ENCODE data around the gene FFAR1. TPM values are rescaled to one million over a fixed set of nuclear protein-coding genes. Genes with fewer than 3 reads are reported as not detected.

The FFAR1 gene
- total and polyA plus RNA-seq, 2 of the 8 experiments (the other 6 are each of a cell fraction or from before 2014, with no cell fraction given): not detected

DNA sequence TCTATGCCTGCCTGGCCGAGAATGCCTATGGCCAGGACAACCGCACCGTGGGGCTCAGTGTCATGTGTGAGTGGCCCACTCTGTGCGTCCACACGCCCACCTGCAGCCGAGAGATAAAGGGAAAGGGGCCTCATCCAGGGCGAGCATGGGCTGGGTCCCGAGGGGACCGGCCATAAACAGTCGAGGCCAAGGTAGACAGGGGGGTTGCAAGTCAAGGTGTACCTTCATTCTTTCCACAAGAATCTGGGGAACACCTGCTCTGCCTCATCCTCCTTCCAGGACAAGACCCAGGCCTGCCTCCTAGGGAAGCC lies 47.4 kb upstream of the FFAR1 start:
- H3K4me2 ChIP-seq (ENCODE audit: insufficient read depth in 1 of 2, low read depth in 2 of 2, low read length in 2 of 2): no peak overlapping the region
- peaks cover 0 to 7% (median 3%) of the 10 kb centered on the region in 4 experiments; a peak in 6 of 7 replicates for H3K4me1 ChIP-seq (replicated peaks in 1 of 4; ENCODE audit: control insufficient read depth in 3 of 4, insufficient read depth in 4 of 4, low read length in 3 of 4)
- no peak overlapping the region for H3K56ac ChIP-seq (replicated peaks; ENCODE audit: insufficient read length, low read depth, low read length)
- H2AFZ ChIP-seq (ENCODE audit: low read length): no peak overlapping the region
- no peaks in the 10 kb centered on the region; a peak in 1 of 4 replicates for H3K9me3 ChIP-seq (ENCODE audit: insufficient read depth in 2 of 2, low read depth in 1 of 2, low read length in 1 of 2)
- DNase-seq (ENCODE audit: low read depth in 1 of 2, low spot score in 2 of 2) (no peak), FAIRE-seq (no peak)
- H3K27me3 ChIP-seq (replicated peaks in 1 of 4; ENCODE audit: control insufficient read depth in 3 of 4, extremely low read depth in 1 of 4, insufficient read depth in 3 of 4, low read length in 3 of 4): peaks cover 0 to 12% (median 2%) of the 10 kb centered on the region in 4 experiments; a peak in 1 of 7 replicates
- no peak overlapping the region for H2BK15ac ChIP-seq (ENCODE audit: low read length)
- no peak overlapping the region for H2BK5ac ChIP-seq (ENCODE audit: low read depth, low read length)
- no peak overlapping the region for H3K4ac ChIP-seq (replicated peaks; ENCODE audit: insufficient read length, low read depth, low read length)
- H4K5ac ChIP-seq (ENCODE audit: insufficient read length, low read depth, low read length): no peak overlapping the region
- no peaks in the 10 kb centered on the region for H3K79me2 ChIP-seq (ENCODE audit: control insufficient read depth in 1 of 2, insufficient read depth in 2 of 2, low read length in 2 of 2)
- no peak for TF ChIP-seq RAD21 (IDR thresholded peaks at IDR 0.05 in 1 of 2, conservative IDR thresholded peaks at IDR 0.05 in 1 of 2; ENCODE audit: low read depth in 2 of 2, low read length in 2 of 2)
- no peak for TF ChIP-seq JUND (IDR thresholded peaks at IDR 0.05; ENCODE audit: low read length)
- TF ChIP-seq, protein P1, sequence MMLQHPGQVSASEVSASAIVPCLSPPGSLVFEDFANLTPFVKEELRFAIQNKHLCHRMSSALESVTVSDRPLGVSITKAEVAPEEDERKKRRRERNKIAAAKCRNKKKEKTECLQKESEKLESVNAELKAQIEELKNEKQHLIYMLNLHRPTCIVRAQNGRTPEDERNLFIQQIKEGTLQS (IDR thresholded peaks at IDR 0.05; ENCODE audit: insufficient read depth, low read depth, low read length): no peak
- no peak for TF ChIP-seq SUZ12 (IDR thresholded peaks at IDR 0.05; ENCODE audit: low read length)
- TF ChIP-seq, protein P2, sequence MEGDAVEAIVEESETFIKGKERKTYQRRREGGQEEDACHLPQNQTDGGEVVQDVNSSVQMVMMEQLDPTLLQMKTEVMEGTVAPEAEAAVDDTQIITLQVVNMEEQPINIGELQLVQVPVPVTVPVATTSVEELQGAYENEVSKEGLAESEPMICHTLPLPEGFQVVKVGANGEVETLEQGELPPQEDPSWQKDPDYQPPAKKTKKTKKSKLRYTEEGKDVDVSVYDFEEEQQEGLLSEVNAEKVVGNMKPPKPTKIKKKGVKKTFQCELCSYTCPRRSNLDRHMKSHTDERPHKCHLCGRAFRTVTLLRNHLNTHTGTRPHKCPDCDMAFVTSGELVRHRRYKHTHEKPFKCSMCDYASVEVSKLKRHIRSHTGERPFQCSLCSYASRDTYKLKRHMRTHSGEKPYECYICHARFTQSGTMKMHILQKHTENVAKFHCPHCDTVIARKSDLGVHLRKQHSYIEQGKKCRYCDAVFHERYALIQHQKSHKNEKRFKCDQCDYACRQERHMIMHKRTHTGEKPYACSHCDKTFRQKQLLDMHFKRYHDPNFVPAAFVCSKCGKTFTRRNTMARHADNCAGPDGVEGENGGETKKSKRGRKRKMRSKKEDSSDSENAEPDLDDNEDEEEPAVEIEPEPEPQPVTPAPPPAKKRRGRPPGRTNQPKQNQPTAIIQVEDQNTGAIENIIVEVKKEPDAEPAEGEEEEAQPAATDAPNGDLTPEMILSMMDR (IDR thresholded peaks at IDR 0.05; ENCODE audit: control extremely low read depth in 1 of 3, insufficient read depth in 1 of 3, low read depth in 1 of 3, low read length in 3 of 3): no peak
- H4K91ac ChIP-seq (replicated peaks; ENCODE audit: insufficient read length, low read length): no peak overlapping the region
- H4K8ac ChIP-seq (ENCODE audit: extremely low read depth, insufficient read depth, low read length): no peak overlapping the region
- no peak overlapping the region for H2AK5ac ChIP-seq (ENCODE audit: low read depth, low read length)
- no peak overlapping the region for H2BK120ac ChIP-seq (replicated peaks; ENCODE audit: low read depth, low read length)
- peaks cover 0 to 21% of the 10 kb centered on the region in 2 experiments for H4K20me1 ChIP-seq (replicated peaks in 1 of 2; ENCODE audit: control insufficient read depth in 1 of 2, insufficient read depth in 2 of 2, low read length in 2 of 2)
- ChIA-PET CTCF (ENCODE audit: partially characterized antibody) (interaction anchor here (1.0 kb wide), 1 partner anchor 62 kb away, joined by 3 read pairs; no protein-coding TSS in a partner anchor), POLR2A (ENCODE audit: partially characterized antibody) (interaction anchor here (1.3 kb wide), 1 partner anchor 20 kb away, joined by 3 read pairs; no protein-coding TSS in a partner anchor)
- no peak overlapping the region for H3K9ac ChIP-seq (replicated peaks in 1 of 4; ENCODE audit: extremely low read depth in 1 of 4, low read depth in 3 of 4, low read length in 3 of 4)
- H3K79me1 ChIP-seq (ENCODE audit: low read depth, low read length): peaks cover 3% of the 10 kb centered on the region; the same call in 1 of the 2 replicates
- no peak overlapping the region for H3K23ac ChIP-seq (ENCODE audit: insufficient read length)
- H2BK20ac ChIP-seq (ENCODE audit: low read length): no peak overlapping the region
- no peak overlapping the region for H3K4me3 ChIP-seq (ENCODE audit: extremely low read depth in 1 of 4, insufficient read depth in 2 of 4, low read depth in 3 of 4, low read length in 4 of 4)
- 93% methylated on average over 10 of the region's 10 CpGs; no CpG with 5 or more reads in 1 of the 2 experiments for WGBS, 2 experiments (ENCODE audit: extremely low coverage in 1 of 2, insufficient coverage in 1 of 2, insufficient read length in 1 of 2, insufficient replicate concordance in 2 of 2, low coverage in 1 of 2, low lambda C conversion rate in 2 of 2, missing lambda C conversion rate in 1 of 2)
- no peaks in the 10 kb centered on the region; a peak in 1 of 8 replicates for H3K36me3 ChIP-seq (ENCODE audit: control insufficient read depth in 2 of 4, insufficient read depth in 4 of 4, low read length in 3 of 4)
- no peak overlapping the region for H2BK12ac ChIP-seq (ENCODE audit: low read depth, low read length)
- H3K23me2 ChIP-seq (ENCODE audit: low read depth, low read length): peaks cover 24% of the 10 kb centered on the region; the same call in 1 of the 2 replicates
- no peak overlapping the region; the same call in 1 of the 2 replicates for H3K18ac ChIP-seq (ENCODE audit: extremely low read depth, low read length)
- H3K27ac ChIP-seq (ENCODE audit: low read depth, low read length): no peak overlapping the region
- no peak overlapping the region for H3K14ac ChIP-seq (ENCODE audit: insufficient read length)
